ENCODE data around the gene MRPS18B.

The MRPS18B gene

DNA sequence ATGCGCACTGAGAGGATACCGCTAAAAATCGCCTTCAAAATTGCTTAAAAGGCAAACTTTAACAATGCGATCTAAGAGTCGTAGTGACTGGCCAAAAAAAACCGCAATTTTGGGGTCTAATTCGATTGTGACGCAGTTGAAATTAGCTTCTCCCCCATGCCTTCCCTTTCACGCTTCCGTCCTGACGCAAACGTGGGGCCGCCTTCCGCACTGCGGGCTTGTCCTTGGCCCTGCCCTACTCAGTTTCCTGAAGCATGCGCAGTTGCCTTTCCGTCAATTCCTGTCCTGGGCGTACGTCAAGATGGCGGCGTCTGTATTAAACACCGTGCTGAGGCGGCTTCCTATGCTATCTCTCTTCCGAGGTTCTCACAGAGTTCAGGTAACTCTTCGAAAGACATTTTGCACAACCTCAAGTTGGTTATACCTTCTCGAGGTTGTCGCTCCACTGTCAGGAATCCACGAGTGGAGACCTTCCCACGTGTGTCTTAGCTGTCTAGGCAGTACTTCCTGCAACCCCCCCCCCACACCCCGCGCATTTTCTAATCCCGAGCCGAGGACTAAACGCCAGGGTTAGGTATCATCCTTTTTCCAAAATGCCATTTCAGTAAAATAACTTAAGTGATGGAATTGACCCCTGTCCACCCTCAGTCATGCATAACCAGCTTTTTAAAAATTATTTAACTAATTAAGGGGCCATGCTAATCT, at the start of gene MRPS18B:
MRPS18B (plus strand) TSS at position 276 of the 705 bp plus-strand sequence; CDS start at position 302, 26 bp downstream.
- DNase-seq (ENCODE audit: low spot score) = peak; percentile 88

- no peak for DNase-seq (ENCODE audit: low spot score)
Observed at GRCh38 chr6:30568245-30568644, 49.4 kb upstream of the MRPS18B start.

GRCh38 chr6:30570263-30570662, 47.4 kb upstream of the MRPS18B start:
- no peak for DNase-seq (ENCODE audit: low spot score)

GRCh38 chr6:30570740-30571074, 46.9 kb upstream of the MRPS18B start:
- DNase-seq (ENCODE audit: low spot score) = no peak

DNA sequence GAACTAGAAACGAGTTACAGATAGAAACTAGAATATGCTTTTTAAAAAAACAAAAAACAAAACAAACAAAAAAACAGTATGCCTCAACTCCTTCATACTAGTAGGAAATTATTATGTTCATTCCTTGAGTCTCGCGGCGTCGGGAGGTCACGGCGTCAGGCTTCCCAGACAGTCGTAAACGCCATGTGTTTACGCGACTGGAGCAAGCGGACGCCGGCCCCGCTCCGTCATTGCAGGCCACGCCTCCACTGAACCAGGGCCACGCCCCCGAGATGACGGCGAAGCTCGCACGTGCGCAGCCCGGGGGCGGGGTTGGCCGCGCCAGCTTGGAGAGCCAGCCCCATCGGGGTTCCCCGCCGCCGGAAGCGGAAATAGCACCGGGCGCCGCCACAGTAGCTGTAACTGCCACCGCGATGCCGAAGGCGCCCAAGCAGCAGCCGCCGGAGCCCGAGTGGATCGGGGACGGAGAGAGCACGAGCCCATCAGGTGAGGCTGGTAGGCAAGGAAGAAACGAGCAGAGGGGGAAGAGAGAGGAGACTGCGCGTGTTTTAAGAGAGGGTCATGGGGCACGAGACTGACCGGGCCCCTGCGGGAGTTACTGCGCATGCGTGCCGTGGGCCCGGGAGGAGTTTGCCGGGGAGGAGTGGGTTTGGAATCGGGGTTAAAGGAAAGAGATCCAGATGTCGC, 46.4 kb upstream of the MRPS18B start, which contains the start of gene ABCF1:
ABCF1 (plus strand) TSS at position 368 of the 687 bp plus-strand sequence; CDS start at position 414, 46 bp downstream.
- DNase-seq (ENCODE audit: low spot score) = peak; percentile 99

GRCh38 chr6:30571762-30572082, 45.9 kb upstream of the MRPS18B start:
- no peak for DNase-seq (ENCODE audit: low spot score)

- DNase-seq (ENCODE audit: low spot score) = no peak
Observed at GRCh38 chr6:30572148-30572547, 45.5 kb upstream of the MRPS18B start.

DNA sequence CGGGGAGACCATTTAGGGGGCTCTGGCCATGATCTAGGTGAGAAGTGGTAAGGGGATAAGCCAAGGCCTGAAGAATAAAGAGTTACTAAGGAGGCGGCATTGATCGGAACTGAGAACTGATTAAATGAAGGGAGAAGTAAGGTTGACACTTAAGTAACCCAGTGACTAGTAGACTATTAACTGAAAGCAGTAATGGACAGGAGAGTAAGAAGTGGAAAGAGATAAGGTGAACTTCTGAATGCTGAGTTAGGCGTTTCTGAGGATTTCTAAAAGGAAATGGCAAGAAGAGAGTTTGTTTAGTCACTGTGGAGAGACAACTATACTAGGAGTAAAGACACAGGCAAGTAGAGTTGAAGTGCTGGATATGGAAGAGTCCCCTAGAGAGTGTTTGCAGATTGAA, 44.5 kb upstream of the MRPS18B start:
- no peak for DNase-seq (ENCODE audit: low spot score)

GRCh38 chr6:30578051-30578450, 39.6 kb upstream of the MRPS18B start:
- DNase-seq (ENCODE audit: low spot score) = no peak

DNA sequence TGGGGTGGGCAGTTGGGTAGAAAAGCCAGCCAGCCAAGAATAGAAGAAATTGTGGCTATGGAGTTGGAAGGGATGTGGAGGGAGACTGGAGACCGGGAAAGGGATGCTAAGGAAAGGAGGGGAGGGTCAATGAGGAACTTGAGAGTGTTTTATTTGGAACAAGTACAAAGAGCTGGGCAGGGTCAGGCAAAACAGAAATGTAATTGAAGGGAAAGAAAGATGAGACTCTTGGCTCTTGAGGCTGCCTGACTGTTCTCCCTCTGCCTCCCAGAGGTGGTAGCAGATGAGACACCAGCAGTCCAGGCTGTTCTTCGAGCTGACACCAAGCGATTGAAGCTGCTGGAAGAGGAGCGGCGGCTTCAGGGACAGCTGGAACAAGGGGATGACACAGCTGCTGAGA, 33.7 kb upstream of the MRPS18B start:
- DNase-seq (ENCODE audit: low spot score) = no peak

GRCh38 chr6:30589754-30590358, 27.8 kb upstream of the MRPS18B start:
- no peak for DNase-seq (ENCODE audit: low spot score)

DNA sequence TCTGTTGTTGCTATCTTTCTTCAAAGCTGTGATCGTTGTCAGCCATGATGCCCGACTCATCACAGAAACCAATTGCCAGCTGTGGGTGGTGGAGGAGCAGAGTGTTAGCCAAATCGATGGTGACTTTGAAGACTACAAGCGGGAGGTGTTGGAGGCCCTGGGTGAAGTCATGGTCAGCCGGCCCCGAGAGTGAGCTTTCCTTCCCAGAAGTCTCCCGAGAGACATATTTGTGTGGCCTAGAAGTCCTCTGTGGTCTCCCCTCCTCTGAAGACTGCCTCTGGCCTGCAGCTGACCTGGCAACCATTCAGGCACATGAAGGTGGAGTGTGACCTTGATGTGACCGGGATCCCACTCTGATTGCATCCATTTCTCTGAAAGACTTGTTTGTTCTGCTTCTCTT, 27.1 kb upstream of the MRPS18B start:
- DNase-seq (ENCODE audit: low spot score) = no peak

GRCh38 chr6:30591008-30591407, 26.6 kb upstream of the MRPS18B start:
- no peak for DNase-seq (ENCODE audit: low spot score)

DNA sequence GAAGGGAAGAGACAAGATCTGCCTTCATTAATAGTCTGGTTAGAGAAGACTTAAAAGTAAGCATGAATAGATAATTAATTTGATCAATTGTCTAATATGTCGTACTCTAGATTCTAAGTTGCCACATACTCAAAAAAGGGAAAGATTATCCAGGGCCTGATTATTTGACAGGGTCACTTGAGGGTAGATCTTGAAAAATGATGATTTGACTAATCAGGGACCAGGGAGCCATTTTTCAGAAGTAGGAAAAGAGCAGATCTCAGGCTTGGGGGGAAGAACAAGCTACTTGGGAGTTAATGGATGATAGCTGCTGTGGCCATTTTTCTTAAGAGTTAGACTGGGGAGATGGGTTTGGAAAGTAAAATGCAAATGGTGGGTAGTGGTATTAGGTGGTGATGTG, 25.4 kb upstream of the MRPS18B start:
- DNase-seq (ENCODE audit: low spot score) = no peak

DNA sequence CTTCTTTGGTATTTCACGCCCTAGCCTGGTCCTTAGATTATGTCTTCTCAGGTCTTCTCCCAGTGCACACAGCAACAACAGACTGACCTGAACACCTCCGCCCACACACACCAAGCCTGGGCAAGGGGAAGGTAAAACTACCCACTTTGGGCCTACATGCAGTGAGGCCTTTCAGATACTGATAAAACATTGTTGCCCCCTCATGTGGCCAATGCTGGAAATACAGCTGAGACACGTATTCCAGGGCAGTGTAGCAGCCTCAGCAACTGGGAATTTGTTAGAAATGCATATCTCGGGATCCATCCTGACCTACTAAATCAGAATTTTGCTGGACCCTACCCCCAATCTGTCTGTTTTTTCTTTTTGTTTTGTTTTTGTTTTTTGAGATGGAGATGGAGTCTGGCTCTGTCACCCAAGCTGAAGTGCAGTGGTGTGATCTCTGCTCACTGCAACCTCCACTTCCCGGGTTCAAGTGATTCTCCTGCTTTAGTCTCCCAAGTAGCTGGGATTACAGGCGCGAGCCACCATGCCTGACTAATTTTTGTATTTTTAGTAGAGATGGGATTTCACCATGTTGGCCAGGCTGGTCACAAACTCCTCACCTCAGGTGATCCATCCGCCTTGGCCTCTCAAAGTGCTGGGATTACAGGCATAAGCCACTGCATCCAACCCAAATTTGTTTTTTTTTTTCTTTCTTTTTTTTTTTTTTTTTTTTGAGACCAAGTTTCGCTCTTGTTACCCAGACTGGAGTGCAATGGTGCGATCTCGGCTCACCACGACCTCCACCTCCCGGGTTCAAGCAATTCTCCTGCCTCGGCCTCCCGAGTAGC, 20.1 kb upstream of the MRPS18B start:
- peak; percentile 79 for DNase-seq (ENCODE audit: low spot score)

- no peak for DNase-seq (ENCODE audit: low spot score)
Observed at GRCh38 chr6:30598912-30599624, 18.6 kb upstream of the MRPS18B start.

- DNase-seq (ENCODE audit: low spot score) = no peak
Observed at GRCh38 chr6:30599625-30600324, 17.9 kb upstream of the MRPS18B start.

DNA sequence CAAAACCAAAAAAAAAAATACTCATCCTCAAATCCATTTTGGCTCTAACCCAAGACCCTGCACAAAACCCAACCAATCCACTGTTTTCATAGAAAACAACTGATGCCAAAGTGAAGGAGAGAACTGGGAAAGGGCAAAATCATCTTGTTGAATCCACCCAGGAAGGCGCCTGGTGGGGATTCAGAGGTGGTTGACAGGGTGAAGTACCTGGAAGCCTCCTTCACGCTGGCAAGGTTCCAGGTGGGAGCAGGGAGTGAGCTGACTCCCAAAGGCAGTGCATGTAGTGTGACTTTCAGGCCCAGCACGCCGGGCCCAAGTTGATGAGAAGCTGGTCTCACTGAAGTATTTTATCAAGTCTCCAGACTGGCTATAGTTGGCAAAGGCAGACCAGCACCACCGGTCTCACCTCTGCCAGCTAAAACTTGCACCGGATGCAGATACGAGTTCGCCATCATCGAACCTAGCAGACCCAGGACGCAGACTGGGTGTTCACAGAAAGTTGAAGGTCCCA, 17.1 kb upstream of the MRPS18B start:
- DNase-seq (ENCODE audit: low spot score) = no peak

DNA sequence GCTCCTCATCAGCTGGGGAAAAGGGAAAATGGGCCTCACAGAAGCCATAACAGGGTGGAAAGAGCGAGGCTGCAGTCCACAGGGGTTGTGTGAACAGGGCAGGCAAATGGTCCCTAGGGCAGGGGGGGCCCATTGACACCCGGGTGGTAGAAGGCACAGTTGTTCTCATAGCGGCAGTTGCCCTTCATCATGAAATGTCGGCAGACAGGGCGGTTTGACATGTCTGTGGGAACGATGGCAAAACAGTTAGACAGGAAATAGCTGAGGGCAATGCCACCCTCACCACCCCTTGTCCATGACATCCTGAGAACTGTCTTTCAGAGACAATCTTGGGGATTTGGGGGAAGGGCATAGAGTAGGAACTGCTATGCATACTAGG, 16.2 kb upstream of the MRPS18B start:
- DNase-seq (ENCODE audit: low spot score) = no peak

GRCh38 chr6:30601815-30602641, 15.6 kb upstream of the MRPS18B start:
- no peak for DNase-seq (ENCODE audit: low spot score)
